HK-2 (cell line): ENCODE measurements around the gene ORC5.
"Not testable (repeated sequence)": the region's sequence is repeated elsewhere in the genome, so short reads cannot be mapped to it uniquely, and the experiment has no call there.

ENCODE experiments used
- DNase-seq: peaks from one replicate; pipeline ENCODE4 v3.0.0-alpha.2; 2018; ENCODE audit not compliant: unreplicated experiment

ORC5 gene

DNA sequence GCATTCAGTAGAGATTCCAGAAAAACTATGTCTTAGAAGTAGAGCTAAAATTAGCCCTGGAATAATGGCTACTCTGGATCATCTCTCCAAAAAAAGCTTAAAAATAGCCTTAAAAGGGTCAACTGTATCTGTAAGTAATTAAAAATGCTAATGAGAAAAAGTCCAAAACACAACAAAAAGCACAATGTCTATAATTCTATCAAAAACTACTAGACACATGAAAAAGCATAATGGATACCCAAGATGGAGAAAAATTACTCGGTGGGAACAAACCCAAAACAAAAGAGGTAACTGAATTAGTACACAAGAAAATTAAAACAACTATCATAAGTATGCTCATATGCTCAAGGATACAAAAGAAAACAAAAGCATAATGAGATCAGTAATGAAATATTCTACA lies 15.4 kb downstream of the ORC5 start:
- DNase-seq = no peak

DNA sequence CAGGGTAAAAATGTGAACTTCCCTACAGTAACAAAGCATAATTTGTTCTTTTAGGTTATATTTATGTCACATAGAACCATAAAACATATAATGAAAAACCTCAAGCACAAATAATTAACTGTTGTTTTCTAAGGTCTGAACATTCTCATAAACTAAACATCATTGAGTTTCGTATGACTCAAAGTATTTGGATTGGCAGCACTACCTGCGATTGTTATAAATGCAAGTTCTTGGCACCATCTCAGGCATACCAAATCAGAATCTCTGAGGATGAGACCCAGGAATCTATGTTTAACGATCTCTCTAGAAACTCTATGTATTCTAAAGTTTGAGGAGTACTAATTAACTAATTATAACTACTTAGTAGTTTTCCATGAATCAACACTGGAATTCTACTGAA lies 22.5 kb downstream of the ORC5 start:
- no peak for DNase-seq

DNA sequence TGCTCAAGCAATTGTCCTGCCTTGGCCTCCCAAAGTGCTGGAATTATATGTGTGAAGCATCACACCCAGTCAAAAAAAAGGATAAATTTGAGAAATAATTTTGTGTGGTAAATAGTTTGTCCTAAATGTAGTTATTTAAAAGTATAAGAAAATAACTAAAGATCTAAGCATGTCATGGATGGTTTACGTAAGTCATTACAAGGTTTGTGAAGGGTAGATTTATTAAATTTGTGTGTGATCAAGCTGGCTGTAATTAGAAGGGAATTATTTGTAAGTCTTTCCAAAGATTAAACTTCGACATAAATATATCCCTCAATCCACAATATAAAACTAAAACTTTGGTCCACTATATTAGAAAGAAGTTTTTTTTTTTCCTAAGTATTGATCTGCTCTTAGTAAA lies 28.6 kb downstream of the ORC5 start:
- DNase-seq = no peak

DNA sequence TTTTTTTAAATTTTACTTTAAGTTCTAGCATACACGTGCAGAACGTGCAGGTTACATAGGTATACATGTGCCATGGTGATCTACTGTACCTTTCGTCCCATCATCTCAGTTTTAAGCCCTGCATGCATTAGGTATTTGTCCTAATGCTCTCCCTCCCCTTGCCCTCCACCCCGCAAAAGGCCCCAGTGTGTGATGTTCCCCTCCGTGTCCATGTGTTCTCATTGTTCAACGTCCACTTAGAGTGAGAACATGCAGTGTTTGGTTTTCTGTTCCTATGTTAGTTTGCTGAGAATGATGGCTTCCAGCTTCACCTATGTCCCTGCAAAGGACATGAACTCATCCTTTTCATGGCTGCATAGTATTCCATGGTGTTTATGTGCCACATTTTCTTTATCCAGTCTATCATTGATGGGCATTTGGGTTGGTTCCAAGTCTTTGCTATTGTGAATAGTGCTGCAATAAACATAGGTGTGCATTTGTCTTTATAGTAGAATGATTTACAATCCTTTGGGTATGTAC lies 30.2 kb downstream of the ORC5 start:
- not testable (repeated sequence) for DNase-seq

DNA sequence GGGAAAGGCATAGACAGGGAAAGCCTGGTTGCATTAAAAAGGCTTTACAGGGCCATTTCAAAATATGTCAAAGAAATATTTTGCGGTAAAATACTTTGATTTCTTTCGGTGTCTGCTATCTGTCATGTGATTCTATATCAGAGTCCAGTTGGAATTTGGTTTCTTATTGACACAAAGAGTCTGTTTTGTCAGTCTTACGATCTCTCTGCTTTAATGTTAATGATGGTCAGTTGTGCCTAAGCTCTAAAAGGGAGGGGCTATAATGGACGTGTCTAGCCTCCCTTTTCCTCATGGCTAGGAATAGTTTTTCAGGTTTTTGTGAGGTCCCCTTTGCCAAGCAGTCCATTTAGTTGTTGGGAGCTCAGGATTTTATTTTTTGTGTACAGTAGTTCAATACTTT lies 31.5 kb downstream of the ORC5 start:
- DNase-seq = no peak

GRCh38 chr7:104175361-104175984 lies 32.3 kb downstream of the ORC5 start:
- DNase-seq = no peak

- DNase-seq = no peak
These were observed 33.0 kb downstream of the ORC5 start for GRCh38 chr7:104174798-104175197.

- no peak for DNase-seq
These were observed 45.7 kb downstream of the ORC5 start for GRCh38 chr7:104162081-104162480.

DNA sequence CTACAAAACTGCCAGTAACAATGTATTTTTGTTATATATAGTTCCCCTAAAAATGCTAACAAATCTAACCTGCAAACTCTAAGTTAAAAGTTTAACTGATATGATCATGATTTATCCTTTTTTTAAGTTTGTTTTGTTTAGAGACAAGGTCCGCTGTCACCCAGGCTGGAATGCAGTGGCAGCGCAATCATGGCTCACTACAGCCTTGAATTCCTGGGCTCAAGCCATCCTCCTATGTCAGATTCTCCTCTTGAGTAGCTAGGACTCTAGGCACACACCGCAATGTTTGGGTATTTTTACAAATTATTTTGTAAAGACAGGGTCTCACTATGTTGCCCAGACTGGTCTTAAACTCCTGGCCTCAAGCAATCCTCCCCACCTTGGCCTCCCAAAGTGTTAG lies 46.6 kb downstream of the ORC5 start:
- no peak for DNase-seq

DNA sequence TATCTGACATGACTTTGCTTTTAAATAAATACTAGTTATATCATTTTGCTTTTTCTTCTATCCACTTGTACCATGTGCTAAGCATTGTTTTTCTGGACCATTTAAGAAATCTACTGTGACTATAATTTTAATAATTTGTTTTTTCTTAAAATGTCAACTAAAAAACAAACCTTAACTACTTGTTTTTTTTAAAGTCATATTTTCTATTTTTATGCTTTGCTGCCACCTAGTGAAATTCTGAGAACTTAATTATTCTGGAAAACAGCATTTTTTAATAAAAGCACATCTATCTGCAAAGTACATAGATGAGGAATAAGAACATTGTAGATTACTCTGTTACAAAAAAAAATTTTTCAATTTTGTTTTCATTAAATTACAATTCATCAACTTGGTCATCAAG lies 47.4 kb downstream of the ORC5 start:
- DNase-seq = no peak

DNA sequence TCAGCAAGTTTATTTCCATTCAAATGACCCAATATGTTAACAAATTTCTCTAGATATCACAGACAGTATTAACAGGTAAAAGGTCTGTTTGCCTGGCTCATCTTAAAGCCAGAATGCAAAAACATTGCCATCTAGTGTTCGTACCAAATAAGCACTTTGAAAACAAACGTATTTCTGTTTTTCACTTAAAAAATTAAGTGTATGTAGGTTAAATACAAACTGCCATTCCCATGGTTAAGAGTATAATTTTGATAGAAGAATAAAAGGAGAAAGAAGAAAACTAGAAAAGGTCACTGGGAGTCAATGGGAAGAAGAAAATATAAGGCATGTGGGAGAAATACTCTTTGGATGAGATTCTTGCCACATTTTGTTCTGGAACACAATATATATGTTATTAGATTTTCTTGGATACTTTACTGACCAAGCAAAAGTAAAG lies 51.0 kb downstream of the ORC5 start:
- DNase-seq = no peak

DNA sequence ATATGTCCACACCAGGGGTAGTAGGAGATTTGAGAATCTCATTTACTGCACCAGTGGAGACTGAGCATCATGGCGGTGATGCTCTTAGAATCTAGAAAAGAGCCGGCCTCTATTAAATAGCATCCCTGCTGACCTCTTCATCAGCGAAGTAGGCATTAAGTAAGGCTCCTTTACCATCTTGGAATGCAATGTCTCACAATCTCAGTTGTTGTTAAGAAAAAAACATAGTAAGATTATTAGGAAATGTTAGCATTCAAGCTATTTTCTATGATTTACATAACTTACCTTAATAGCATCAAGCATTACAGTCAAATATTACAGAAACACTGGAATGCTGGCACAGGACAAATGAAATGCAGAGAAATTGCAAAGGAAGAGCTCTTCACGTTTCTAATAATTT lies 54.5 kb downstream of the ORC5 start:
- DNase-seq = no peak

DNA sequence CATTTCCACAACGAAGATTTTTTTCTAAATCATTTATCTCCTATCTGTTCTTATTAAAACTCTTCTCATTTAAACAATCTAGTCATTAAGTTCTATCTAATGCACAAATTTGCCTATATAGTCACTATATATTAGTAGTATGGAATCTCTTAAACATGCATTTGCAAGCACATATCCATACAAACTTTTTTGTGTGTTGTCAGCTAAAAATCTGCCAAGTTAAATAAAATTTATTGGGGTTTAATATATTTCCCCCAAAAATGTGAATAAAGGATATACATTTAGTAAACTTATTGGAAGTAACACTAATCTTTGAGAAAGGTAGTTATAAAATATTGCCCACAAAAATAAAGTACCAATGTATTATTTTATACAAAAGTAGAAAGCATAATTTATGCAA lies 55.3 kb downstream of the ORC5 start:
- no peak for DNase-seq

DNA sequence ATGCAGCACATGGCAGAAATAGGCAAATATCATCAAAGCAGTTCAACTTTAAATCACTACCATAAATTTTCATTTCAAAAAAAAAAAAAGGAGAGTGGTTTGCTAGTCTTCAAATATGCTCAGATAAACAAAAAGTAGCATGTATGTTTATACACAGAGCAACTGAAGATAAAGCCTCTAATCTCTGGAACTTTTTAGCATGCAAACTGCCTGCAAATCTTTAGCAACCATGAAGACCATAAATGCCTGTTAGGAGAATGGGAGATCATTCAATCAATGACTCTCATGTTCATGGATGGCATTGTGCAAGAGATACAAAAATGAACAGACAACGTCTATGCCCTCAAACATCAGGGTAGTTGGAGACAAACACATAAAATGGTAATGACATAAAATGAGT lies 57.3 kb downstream of the ORC5 start:
- DNase-seq = no peak

- DNase-seq = no peak
These were observed 58.0 kb downstream of the ORC5 start for GRCh38 chr7:104149822-104150221.

GRCh38 chr7:104142147-104142546 lies 65.7 kb downstream of the ORC5 start:
- DNase-seq = no peak

DNA sequence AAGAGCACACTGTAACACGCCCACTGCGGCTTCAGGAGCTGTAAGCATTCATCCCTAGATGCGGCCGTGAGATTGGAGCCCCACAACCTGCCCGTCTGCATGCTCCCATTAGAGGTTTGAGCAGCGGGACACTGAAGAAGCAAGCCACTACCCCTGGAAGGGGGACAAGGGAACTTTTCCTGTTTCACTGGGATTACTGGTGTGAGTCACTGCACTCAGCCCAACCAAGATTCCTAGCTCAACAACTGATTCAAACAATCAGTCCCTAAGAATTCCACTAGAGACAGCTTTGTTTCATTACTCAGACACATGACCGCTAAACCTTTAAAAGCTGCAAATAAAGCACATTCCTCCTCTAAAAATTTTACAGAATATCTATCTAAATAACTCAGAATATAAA lies 69.8 kb downstream of the ORC5 start:
- peak; percentile 32 for DNase-seq

DNA sequence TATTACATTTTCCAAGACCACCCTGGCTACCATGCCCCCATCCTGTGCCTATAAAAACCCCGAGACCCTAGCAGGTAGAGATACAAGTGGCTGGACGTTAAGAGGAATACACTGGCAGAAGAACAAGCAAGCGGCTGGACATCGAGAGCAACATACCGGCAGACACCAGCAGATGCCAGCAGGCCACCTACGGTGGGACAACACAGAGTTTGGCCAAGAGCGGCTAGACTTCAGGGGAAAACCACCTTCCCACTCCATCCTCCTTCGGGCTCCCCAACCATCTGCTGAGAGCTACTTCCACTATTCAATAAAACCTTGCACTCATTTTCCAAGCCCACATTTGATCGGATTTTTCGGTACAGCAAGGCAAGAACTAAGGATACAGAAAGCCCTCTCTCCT lies 70.3 kb downstream of the ORC5 start:
- DNase-seq = no peak

GRCh38 chr7:104136981-104137380 lies 70.8 kb downstream of the ORC5 start:
- no peak for DNase-seq

DNA sequence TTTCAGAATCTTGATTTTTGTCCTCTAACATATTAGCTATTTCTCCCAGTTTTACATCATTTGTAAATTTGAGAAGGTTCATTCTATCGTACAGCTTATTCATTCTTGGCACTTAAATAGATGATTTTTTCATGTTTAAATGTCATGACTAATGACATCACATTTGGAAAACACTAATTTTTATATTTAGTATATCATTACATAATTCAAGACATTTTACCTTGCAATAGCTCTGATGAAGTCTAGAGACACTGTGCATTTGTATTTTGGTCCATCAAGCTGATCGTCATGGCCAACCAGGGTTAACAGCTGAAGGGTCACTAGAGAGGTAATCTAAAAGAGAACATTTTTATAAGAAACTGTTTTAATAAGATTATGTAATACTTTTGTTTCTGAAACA lies 71.3 kb downstream of the ORC5 start:
- no peak for DNase-seq

GRCh38 chr7:104135760-104136558 lies 71.9 kb downstream of the ORC5 start:
- DNase-seq = no peak

- DNase-seq = no peak
These were observed 74.6 kb downstream of the ORC5 start for GRCh38 chr7:104133238-104133637.

- no peak for DNase-seq
These were observed 77.1 kb downstream of the ORC5 start for GRCh38 chr7:104130726-104131125.
